T-cell (primary cell): ENCODE measurements around the gene CNP. TPM values are rescaled to one million over a fixed set of nuclear protein-coding genes. Genes with fewer than 3 reads are reported as not detected.

ENCODE experiments used
- ATAC-seq, 4 experiments: fragments of 200-7000 bp in 3 of 4; fragments of 150-1000 bp in 1 of 4; cut with Tn5 transposase; replicated peaks in 1 of 4; 1 replicate in 3 of 4; 2 replicates in 1 of 4; pipeline ENCODE4 v1.10.0; 2021; ENCODE audit warnings: moderate library complexity in 3 of 4, mild to moderate bottlenecking in 2 of 4, moderate number of reproducible peaks in 1 of 4
- CTCF ChIA-PET, 2 donors: fragments of 300-600 bp; sonication (Branson Sonifier 250); formaldehyde crosslinking; loops; one replicate each; lab custom pipeline; 2022; ENCODE audit warnings: antibody characterized with exemption in 2 of 2; lab: Charles Lee
- POLR2A ChIA-PET, 2 donors: fragments of 300-600 bp; sonication (Branson Sonifier 250); formaldehyde crosslinking; loops; one replicate each; lab custom pipeline; 2022; ENCODE audit warnings: antibody characterized with exemption in 2 of 2; lab: Charles Lee
- DNase-seq, 35 experiments: peaks; one replicate each; pipeline versions ENCODE4 v3.0.0 to v3.0.0-alpha.2; 2013 to 2023
- H3K27ac ChIP-seq: one replicate; pipeline ENCODE4 v1.5.1; 2013; ENCODE audit warnings: low read length
- H3K27me3 ChIP-seq, 2 experiments: replicated peaks in 1 of 2; 1 replicate in 1 of 2; 2 replicates in 1 of 2; pipeline versions ENCODE4 v1.6.1 to v1.7.0; 2013; ENCODE audit warnings: low read length in 1 of 2, mixed read lengths in 1 of 2; ENCODE audit not compliant: control insufficient read depth in 2 of 2, insufficient read depth in 2 of 2; ENCODE audit errors: extremely low read depth in 1 of 2
- H3K36me3 ChIP-seq, 2 donors: 1 replicate in 1 of 2; 2 replicates in 1 of 2; pipeline versions ENCODE4 v1.6.1 to v1.7.0; 2013; ENCODE audit warnings: low read length in 1 of 2; ENCODE audit not compliant: control insufficient read depth in 2 of 2, insufficient read depth in 1 of 2; ENCODE audit errors: extremely low read depth in 1 of 2
- H3K4me1 ChIP-seq, 2 experiments: 1 replicate in 1 of 2; 2 replicates in 1 of 2; pipeline versions ENCODE4 v1.6.1 to v1.7.0; 2013; ENCODE audit warnings: low read length in 2 of 2, mixed read lengths in 1 of 2; ENCODE audit not compliant: insufficient read depth in 2 of 2, control insufficient read depth in 1 of 2; ENCODE audit errors: extremely low read depth in 1 of 2
- H3K4me3 ChIP-seq, 2 donors: 1 replicate in 1 of 2; 2 replicates in 1 of 2; pipeline versions ENCODE4 v1.5.1 to v1.7.0; 2013; ENCODE audit warnings: mild to moderate bottlenecking in 2 of 2, low read length in 1 of 2, moderate library complexity in 1 of 2; ENCODE audit not compliant: control insufficient read depth in 1 of 2; ENCODE audit errors: extremely low read depth in 1 of 2
- H3K9me3 ChIP-seq: 2 replicates; pipeline ENCODE4 v1.7.0; 2013
- H3K27ac Mint-ChIP-seq, 2 donors: one replicate each; pipeline ENCODE4 v1.8.0; 2020 to 2021; ENCODE audit warnings: mild to moderate bottlenecking in 2 of 2, mixed read lengths in 2 of 2
- H3K27me3 Mint-ChIP-seq, 2 donors: one replicate each; pipeline ENCODE4 v1.8.0; 2021 to 2022; ENCODE audit warnings: mixed read lengths in 2 of 2
- H3K36me3 Mint-ChIP-seq: one replicate; pipeline ENCODE4 v1.8.0; 2021; ENCODE audit warnings: mixed read lengths
- H3K4me1 Mint-ChIP-seq, 3 donors: one replicate each; pipeline ENCODE4 v1.8.0; 2020 to 2022; ENCODE audit warnings: mixed read lengths in 3 of 3, mild to moderate bottlenecking in 1 of 3
- H3K4me3 Mint-ChIP-seq, 3 donors: one replicate each; pipeline ENCODE4 v1.8.0; 2020 to 2022; ENCODE audit warnings: mild to moderate bottlenecking in 3 of 3, mixed read lengths in 3 of 3, moderate library complexity in 3 of 3
- H3K9me3 Mint-ChIP-seq, 3 donors: one replicate each; pipeline ENCODE4 v1.8.0; 2020 to 2022; ENCODE audit warnings: mixed read lengths in 3 of 3
- WGBS: methylation state at CpG from one replicate; pipeline ENCODE4 v1.1.5; 2013; ENCODE audit warnings: missing lambda C conversion rate; ENCODE audit not compliant: insufficient coverage; 5-methylcytosine and 5-hydroxymethylcytosine counted together
- total RNA-seq, 35 experiments: library from RNA in 6 of 35; stranded (reverse) in 6 of 35; fragments of 120-200 nt in 1 of 35; gene quantifications; one replicate each; pipeline versions ENCODE4 v1.2.1 to v1.2.4 and lab custom pipeline; 2013 to 2026

Gene CNP
- total RNA-seq, 5 donors from 2014 or later (not counting 1 experiment from before 2014, with no cell fraction given) = 24.4 to 36.2 (median 34.3) TPM

- WGBS = 95% methylated on average over 30 of the region's 37 CpGs
- ChIA-PET CTCF (interaction anchor here in 1 of 2 donors (1.0 kb wide), 1 partner anchor 149 kb away, joined by 3 read pairs; no protein-coding TSS in a partner anchor), POLR2A (no interaction called here)
- peaks cover 7 to 19% of the 10 kb centered on the region in 2 donors for H3K36me3 ChIP-seq
- H3K27me3 Mint-ChIP-seq = no peaks in the 10 kb centered on the region
- H3K27ac Mint-ChIP-seq = peak overlapping the region; percentile 87
- H3K4me1 ChIP-seq = peaks cover 5 to 39% of the 10 kb centered on the region in 2 experiments
- H3K4me3 ChIP-seq = peak overlapping the region in 1 of 2 donors; percentile 91
- DNase-seq (no peak), ATAC-seq (no peak)
- no peaks in the 10 kb centered on the region for H3K9me3 ChIP-seq
- no peaks in the 10 kb centered on the region for H3K9me3 Mint-ChIP-seq
- H3K36me3 Mint-ChIP-seq = peaks cover 9% of the 10 kb centered on the region
- H3K27ac ChIP-seq = peak overlapping the region; percentile 46
- H3K4me3 Mint-ChIP-seq = peak overlapping the region; percentile 72 to 92 (median 78)
- no peaks in the 10 kb centered on the region for H3K27me3 ChIP-seq
- H3K4me1 Mint-ChIP-seq = peaks cover 46 to 53% (median 53%) of the 10 kb centered on the region in 3 donors
Observed at GRCh38 chr17:41967921-41968578, 1.5 kb downstream of the CNP start.

DNA sequence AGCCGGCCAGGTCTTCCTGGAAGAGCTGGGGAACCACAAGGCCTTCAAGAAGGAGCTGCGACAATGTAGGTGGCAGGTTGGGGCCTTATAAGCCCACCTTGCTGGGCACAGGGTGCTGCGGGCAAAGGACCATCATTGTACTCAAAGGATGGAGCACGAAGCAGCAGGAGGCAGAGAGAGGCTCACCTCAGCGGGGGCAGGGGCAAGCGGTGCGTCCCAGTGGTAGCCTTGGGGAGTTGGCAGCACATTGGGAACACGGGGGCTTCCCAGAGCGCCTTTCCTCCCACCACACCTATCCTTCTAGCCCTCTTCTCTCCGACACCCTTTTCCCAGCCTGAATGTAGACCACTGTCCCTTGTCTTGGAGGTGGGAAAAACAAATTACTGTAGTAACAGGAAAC lies 2.1 kb downstream of the CNP start:
- WGBS = 89% methylated on average over 4 of the region's 10 CpGs
- Mint-ChIP-seq H3K9me3 (no peaks in the 10 kb centered on the region), H3K27ac (peak overlapping the region in 1 of 2 donors; percentile 87), H3K4me1 (peaks cover 46 to 57% (median 53%) of the 10 kb centered on the region in 3 donors), H3K27me3 (no peaks in the 10 kb centered on the region), H3K4me3 (peak overlapping the region; percentile 72 to 92 (median 78)), H3K36me3 (peaks cover 13% of the 10 kb centered on the region)
- ChIA-PET POLR2A (no interaction called here), CTCF (no interaction called here)
- peaks cover 5 to 39% of the 10 kb centered on the region in 2 experiments for H3K4me1 ChIP-seq
- DNase-seq = no peak
- no peaks in the 10 kb centered on the region for H3K27me3 ChIP-seq
- ATAC-seq = no peak
- H3K9me3 ChIP-seq = no peaks in the 10 kb centered on the region
- no peak overlapping the region for H3K4me3 ChIP-seq
- H3K27ac ChIP-seq = no peak overlapping the region
- peaks cover 12 to 23% of the 10 kb centered on the region in 2 donors for H3K36me3 ChIP-seq

DNA sequence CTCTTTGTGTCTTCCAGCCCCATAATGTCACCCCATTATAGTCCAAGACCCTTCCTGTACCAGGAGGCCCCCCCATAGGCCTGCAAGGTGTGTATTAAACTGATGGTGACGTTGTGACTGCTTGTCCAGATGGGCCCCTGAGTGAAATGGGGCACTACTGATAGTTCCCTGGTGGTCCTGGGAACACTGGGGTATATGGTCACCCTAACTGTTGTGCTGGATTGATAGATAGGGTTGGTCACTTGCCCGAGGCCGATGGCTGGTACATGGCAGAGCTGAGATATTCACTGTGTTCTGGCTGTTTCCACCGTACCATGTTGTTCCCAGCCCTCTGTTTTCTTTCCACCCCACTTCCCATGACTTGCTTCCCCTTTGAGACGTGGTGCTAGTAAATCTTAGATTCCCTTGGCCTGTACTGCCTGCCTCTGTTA lies 4.3 kb downstream of the CNP start:
- Histone ChIP-seq H3K36me3 (peaks cover 18 to 45% of the 10 kb centered on the region in 2 donors), H3K4me1 (peaks cover 0 to 33% of the 10 kb centered on the region in 2 experiments), H3K9me3 (no peaks in the 10 kb centered on the region), H3K27me3 (no peaks in the 10 kb centered on the region), H3K27ac (no peak overlapping the region), H3K4me3 (no peak overlapping the region)
- ChIA-PET POLR2A (no interaction called here), CTCF (no interaction called here)
- Mint-ChIP-seq H3K9me3 (no peaks in the 10 kb centered on the region), H3K27me3 (no peaks in the 10 kb centered on the region), H3K36me3 (peaks cover 19% of the 10 kb centered on the region), H3K27ac (peak overlapping the region in 1 of 2 donors; percentile 5), H3K4me3 (no peak overlapping the region), H3K4me1 (peaks cover 38 to 45% (median 40%) of the 10 kb centered on the region in 3 donors)
- DNase-seq = no peak
- WGBS = no CpG with 5 or more reads among the region's 5 CpGs
- ATAC-seq = no peak

GRCh38 chr17:41971721-41972523 lies 5.3 kb downstream of the CNP start:
- peaks cover 38 to 47% (median 38%) of the 10 kb centered on the region in 3 donors for H3K4me1 Mint-ChIP-seq
- POLR2A ChIA-PET = interaction anchor here in 1 of 2 donors (0.5 kb wide), 1 partner anchor 332 kb away, joined by 3 read pairs; no protein-coding TSS in a partner anchor
- DNase-seq (no peak), ATAC-seq (no peak)
- H3K27me3 Mint-ChIP-seq = no peaks in the 10 kb centered on the region
- WGBS = 91% methylated on average over 15 of the region's 18 CpGs
- H3K4me3 ChIP-seq = no peak overlapping the region
- CTCF ChIA-PET = interaction anchor here in 1 of 2 donors (0.7 kb wide), 1 partner anchor 141 kb away, joined by 3 read pairs; no protein-coding TSS in a partner anchor
- H3K36me3 ChIP-seq = peaks cover 18 to 55% of the 10 kb centered on the region in 2 donors
- H3K4me1 ChIP-seq = peaks cover 0 to 29% of the 10 kb centered on the region in 2 experiments
- no peak overlapping the region for H3K27ac Mint-ChIP-seq
- H3K36me3 Mint-ChIP-seq = peaks cover 24% of the 10 kb centered on the region
- H3K9me3 ChIP-seq = no peaks in the 10 kb centered on the region
- no peak overlapping the region for H3K4me3 Mint-ChIP-seq
- no peak overlapping the region for H3K27ac ChIP-seq
- H3K9me3 Mint-ChIP-seq = no peaks in the 10 kb centered on the region
- H3K27me3 ChIP-seq = no peaks in the 10 kb centered on the region

GRCh38 chr17:41972571-41973407 lies 6.2 kb downstream of the CNP start:
- H3K4me3 Mint-ChIP-seq = no peak overlapping the region
- POLR2A ChIA-PET = interaction anchor here in 1 of 2 donors (0.6 kb wide), 1 partner anchor 74 kb away, joined by 13 read pairs; no protein-coding TSS in a partner anchor
- CTCF ChIA-PET = interaction anchor here in 1 of 2 donors (0.7 kb wide), 1 partner anchor 140 kb away, joined by 3 read pairs; no protein-coding TSS in a partner anchor

More at GRCh38 chr17:41972571-41973407, 6.2 kb downstream of the CNP start:
- Mint-ChIP-seq H3K36me3 (peaks cover 33% of the 10 kb centered on the region), H3K4me1 (peaks cover 33 to 40% (median 36%) of the 10 kb centered on the region in 3 donors), H3K27me3 (no peaks in the 10 kb centered on the region), H3K27ac (peak overlapping the region in 1 of 2 donors; percentile 10), H3K9me3 (no peaks in the 10 kb centered on the region)
- peaks cover 18 to 64% of the 10 kb centered on the region in 2 donors for H3K36me3 ChIP-seq
- 92% methylated on average over 13 of the region's 22 CpGs for WGBS
- no peak overlapping the region for H3K4me3 ChIP-seq
- no peak for DNase-seq
- H3K27me3 ChIP-seq = no peaks in the 10 kb centered on the region
- H3K4me1 ChIP-seq = peaks cover 0 to 22% of the 10 kb centered on the region in 2 experiments
- H3K9me3 ChIP-seq = no peaks in the 10 kb centered on the region
- no peak overlapping the region for H3K27ac ChIP-seq
- ATAC-seq = peak in 2 of 4 experiments; percentile 11 to 15
